Right lobe of liver (tissue), 4 donors: Measurements from ENCODE around the gene RARB.

Source experiments
- CTCF ChIP-seq, 4 donors: fragments of 200-600 bp in 3 of 4; fragments of 450-650 bp in 1 of 4; IDR thresholded peaks; one replicate each; pipeline versions ENCODE4 v1.5.1 to v1.8.0; 2016 to 2022; ENCODE audit warnings: antibody characterized with exemption in 4 of 4, mild to moderate bottlenecking in 2 of 4
- POLR2A ChIP-seq: fragments of 450-650 bp; IDR thresholded peaks from one replicate; pipeline ENCODE4 v1.6.1; 2017; ENCODE audit warnings: antibody characterized with exemption, mild to moderate bottlenecking
- donor health status: DM: no; HTN: no; CAD: no.
- donor health status: DM: no; HTN: no; CAD: no.
- donor health status: DM: no; HTN: yes; CAD: no.

- no peak for TF ChIP-seq CTCF (IDR thresholded peaks at IDR 0.05)
- no peak for TF ChIP-seq POLR2A
These were observed 157.5 kb downstream of the RARB start for GRCh38 chr3:25585361-25586166.
